Measurements from ENCODE around the gene ABLIM3. TPM values are rescaled to one million over a fixed set of nuclear protein-coding genes. Genes with fewer than 3 reads are reported as not detected.

ABLIM3 gene
- total and polyA plus RNA-seq, 9 donors, result 33.2 to 131 (median 109) TPM

- Histone ChIP-seq H3K4me1 (ENCODE audit: control insufficient read depth, insufficient read depth, low read length) (peaks cover 24% of the 10 kb centered on the region), H3K36me3 (ENCODE audit: control insufficient read depth, insufficient read depth, low read length) (peaks cover 8% of the 10 kb centered on the region), H3K27me3 (ENCODE audit: control insufficient read depth, insufficient read depth, low read length) (peaks cover 6% of the 10 kb centered on the region), H3K27ac (ENCODE audit: low read length) (no peak overlapping the region), H3K9me3 (replicated peaks; ENCODE audit: control insufficient read depth, low read depth, low read length) (no peaks in the 10 kb centered on the region), H3K4me3 (ENCODE audit: low read length) (no peak overlapping the region)
- no peak for DNase-seq
- 57% methylated on average over 4 of the region's 4 CpGs for WGBS (ENCODE audit: insufficient coverage)
Observed at GRCh38 chr5:149277801-149278200, 136.5 kb downstream of the ABLIM3 start.

GRCh38 chr5:149278451-149279210, 137.3 kb downstream of the ABLIM3 start:
- WGBS (ENCODE audit: insufficient coverage), result 64% methylated on average over 2 of the region's 5 CpGs
- Histone ChIP-seq H3K4me1 (ENCODE audit: control insufficient read depth, insufficient read depth, low read length) (peaks cover 27% of the 10 kb centered on the region), H3K4me3 (ENCODE audit: low read length) (no peak overlapping the region)

GRCh38 chr5:149279661-149280060, 138.4 kb downstream of the ABLIM3 start:
- no peaks in the 10 kb centered on the region for H3K9me3 ChIP-seq (replicated peaks; ENCODE audit: control insufficient read depth, low read depth, low read length)
- H3K27ac ChIP-seq (ENCODE audit: low read length), result no peak overlapping the region
- H3K27me3 ChIP-seq (ENCODE audit: control insufficient read depth, insufficient read depth, low read length), result no peaks in the 10 kb centered on the region
- DNase-seq, result no peak
- peaks cover 8% of the 10 kb centered on the region for H3K36me3 ChIP-seq (ENCODE audit: control insufficient read depth, insufficient read depth, low read length)
- 60% methylated on average over 1 of the region's 1 CpG for WGBS (ENCODE audit: insufficient coverage)
- peaks cover 32% of the 10 kb centered on the region for H3K4me1 ChIP-seq (ENCODE audit: control insufficient read depth, insufficient read depth, low read length)
- no peak overlapping the region for H3K4me3 ChIP-seq (ENCODE audit: low read length)

More at GRCh38 chr5:149278451-149279210, 137.3 kb downstream of the ABLIM3 start:
- Histone ChIP-seq H3K27me3 (ENCODE audit: control insufficient read depth, insufficient read depth, low read length) (no peaks in the 10 kb centered on the region), H3K9me3 (replicated peaks; ENCODE audit: control insufficient read depth, low read depth, low read length) (no peaks in the 10 kb centered on the region), H3K27ac (ENCODE audit: low read length) (no peak overlapping the region), H3K36me3 (ENCODE audit: control insufficient read depth, insufficient read depth, low read length) (peaks cover 8% of the 10 kb centered on the region)
- DNase-seq, result no peak

- Histone ChIP-seq H3K27me3 (ENCODE audit: control insufficient read depth, insufficient read depth, low read length) (no peaks in the 10 kb centered on the region), H3K36me3 (ENCODE audit: control insufficient read depth, insufficient read depth, low read length) (peaks cover 10% of the 10 kb centered on the region), H3K4me3 (ENCODE audit: low read length) (no peak overlapping the region), H3K4me1 (ENCODE audit: control insufficient read depth, insufficient read depth, low read length) (peaks cover 31% of the 10 kb centered on the region), H3K9me3 (replicated peaks; ENCODE audit: control insufficient read depth, low read depth, low read length) (no peaks in the 10 kb centered on the region), H3K27ac (ENCODE audit: low read length) (no peak overlapping the region)
- no CpG with 5 or more reads among the region's 1 CpG for WGBS (ENCODE audit: insufficient coverage)
- DNase-seq, result no peak
Observed at GRCh38 chr5:149280124-149280523, 138.8 kb downstream of the ABLIM3 start.

DNA sequence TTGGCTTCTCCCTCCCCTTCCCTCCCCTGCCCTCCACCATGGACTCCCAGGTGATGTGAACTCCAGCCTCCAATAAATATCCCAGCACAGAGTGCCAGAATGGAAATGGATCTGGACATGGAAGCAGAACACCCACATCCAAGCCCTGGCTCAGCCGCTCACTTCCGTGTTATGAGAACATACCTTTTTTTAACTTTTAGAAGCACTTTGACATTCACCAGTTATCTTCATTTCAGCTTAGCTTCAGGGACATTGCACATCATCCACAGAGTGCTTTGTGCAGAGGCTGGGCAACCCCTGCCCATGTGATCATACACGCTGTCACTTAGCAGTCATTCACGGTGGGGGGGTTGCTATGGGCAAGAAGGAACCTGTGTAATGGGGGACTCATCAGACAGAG, 139.5 kb downstream of the ABLIM3 start:
- H3K4me1 ChIP-seq (ENCODE audit: control insufficient read depth, insufficient read depth, low read length), result peaks cover 36% of the 10 kb centered on the region
- no peak overlapping the region for H3K4me3 ChIP-seq (ENCODE audit: low read length)
- no peak for DNase-seq
- peak overlapping the region; percentile 23 for H3K27ac ChIP-seq (ENCODE audit: low read length)
- H3K27me3 ChIP-seq (ENCODE audit: control insufficient read depth, insufficient read depth, low read length), result no peaks in the 10 kb centered on the region
- H3K9me3 ChIP-seq (replicated peaks; ENCODE audit: control insufficient read depth, low read depth, low read length), result no peaks in the 10 kb centered on the region
- peaks cover 13% of the 10 kb centered on the region for H3K36me3 ChIP-seq (ENCODE audit: control insufficient read depth, insufficient read depth, low read length)
- WGBS (ENCODE audit: insufficient coverage), result 78% methylated on average over 2 of the region's 4 CpGs

GRCh38 chr5:149282027-149282965, 141.0 kb downstream of the ABLIM3 start:
- WGBS (ENCODE audit: insufficient coverage), result 69% methylated on average over 5 of the region's 12 CpGs
- H3K36me3 ChIP-seq (ENCODE audit: control insufficient read depth, insufficient read depth, low read length), result peaks cover 11% of the 10 kb centered on the region
- DNase-seq, result peak; percentile 81
- H3K4me1 ChIP-seq (ENCODE audit: control insufficient read depth, insufficient read depth, low read length), result peaks cover 37% of the 10 kb centered on the region
- H3K9me3 ChIP-seq (replicated peaks; ENCODE audit: control insufficient read depth, low read depth, low read length), result no peaks in the 10 kb centered on the region
- no peak overlapping the region for H3K4me3 ChIP-seq (ENCODE audit: low read length)
- H3K27ac ChIP-seq (ENCODE audit: low read length), result peak overlapping the region; percentile 72
- no peaks in the 10 kb centered on the region for H3K27me3 ChIP-seq (ENCODE audit: control insufficient read depth, insufficient read depth, low read length)

GRCh38 chr5:149282966-149283332, 141.7 kb downstream of the ABLIM3 start:
- WGBS (ENCODE audit: insufficient coverage), result 84% methylated on average over 4 of the region's 5 CpGs
- no peak for DNase-seq

GRCh38 chr5:149283626-149284480, 142.6 kb downstream of the ABLIM3 start:
- Histone ChIP-seq H3K9me3 (replicated peaks; ENCODE audit: control insufficient read depth, low read depth, low read length) (no peaks in the 10 kb centered on the region), H3K27me3 (ENCODE audit: control insufficient read depth, insufficient read depth, low read length) (no peaks in the 10 kb centered on the region), H3K4me3 (ENCODE audit: low read length) (no peak overlapping the region), H3K27ac (ENCODE audit: low read length) (peak overlapping the region; percentile 86), H3K36me3 (ENCODE audit: control insufficient read depth, insufficient read depth, low read length) (peaks cover 11% of the 10 kb centered on the region), H3K4me1 (ENCODE audit: control insufficient read depth, insufficient read depth, low read length) (peaks cover 47% of the 10 kb centered on the region)
- 77% methylated on average over 6 of the region's 11 CpGs for WGBS (ENCODE audit: insufficient coverage)
- DNase-seq, result no peak

More at GRCh38 chr5:149282966-149283332, 141.7 kb downstream of the ABLIM3 start:
- peak overlapping the region; percentile 72 for H3K27ac ChIP-seq (ENCODE audit: low read length)
- no peak overlapping the region for H3K4me3 ChIP-seq (ENCODE audit: low read length)
- H3K27me3 ChIP-seq (ENCODE audit: control insufficient read depth, insufficient read depth, low read length), result no peaks in the 10 kb centered on the region
- H3K9me3 ChIP-seq (replicated peaks; ENCODE audit: control insufficient read depth, low read depth, low read length), result no peaks in the 10 kb centered on the region
- peaks cover 39% of the 10 kb centered on the region for H3K4me1 ChIP-seq (ENCODE audit: control insufficient read depth, insufficient read depth, low read length)
- H3K36me3 ChIP-seq (ENCODE audit: control insufficient read depth, insufficient read depth, low read length), result peaks cover 11% of the 10 kb centered on the region

DNA sequence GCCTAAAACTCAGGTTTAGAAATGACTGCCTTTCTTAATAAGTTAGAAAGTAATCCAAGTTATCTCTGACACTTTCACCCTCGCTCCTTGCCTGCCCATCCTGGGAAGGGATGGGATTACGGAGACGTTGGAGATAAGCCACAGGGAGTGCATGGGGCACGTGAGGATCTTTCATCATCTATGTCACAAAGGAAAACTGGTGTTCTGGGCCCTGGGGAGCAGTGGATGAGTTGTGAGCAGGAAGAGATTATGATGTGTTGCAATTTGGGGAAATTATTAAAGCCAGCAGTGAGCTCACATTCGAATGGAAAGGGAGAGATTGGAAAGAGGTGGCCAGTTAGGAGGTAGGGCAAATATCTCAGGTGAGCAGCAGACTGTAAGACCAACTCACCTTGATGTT, 143.2 kb downstream of the ABLIM3 start:
- Histone ChIP-seq H3K27ac (ENCODE audit: low read length) (peak overlapping the region; percentile 86), H3K4me1 (ENCODE audit: control insufficient read depth, insufficient read depth, low read length) (peaks cover 53% of the 10 kb centered on the region), H3K4me3 (ENCODE audit: low read length) (no peak overlapping the region), H3K36me3 (ENCODE audit: control insufficient read depth, insufficient read depth, low read length) (peaks cover 11% of the 10 kb centered on the region), H3K9me3 (replicated peaks; ENCODE audit: control insufficient read depth, low read depth, low read length) (no peaks in the 10 kb centered on the region), H3K27me3 (ENCODE audit: control insufficient read depth, insufficient read depth, low read length) (no peaks in the 10 kb centered on the region)
- no peak for DNase-seq
- WGBS (ENCODE audit: insufficient coverage), result 9% methylated on average over 4 of the region's 5 CpGs
